Measurements from ENCODE around the gene PHF21A. TPM values are rescaled to one million over a fixed set of nuclear protein-coding genes. Genes with fewer than 3 reads are reported as not detected.

PHF21A gene
- total and polyA plus RNA-seq, 2 of the 13 experiments (the other 11 are each of a cell fraction or from before 2014, with no cell fraction given) = 4.1 to 34.6 TPM

DNA sequence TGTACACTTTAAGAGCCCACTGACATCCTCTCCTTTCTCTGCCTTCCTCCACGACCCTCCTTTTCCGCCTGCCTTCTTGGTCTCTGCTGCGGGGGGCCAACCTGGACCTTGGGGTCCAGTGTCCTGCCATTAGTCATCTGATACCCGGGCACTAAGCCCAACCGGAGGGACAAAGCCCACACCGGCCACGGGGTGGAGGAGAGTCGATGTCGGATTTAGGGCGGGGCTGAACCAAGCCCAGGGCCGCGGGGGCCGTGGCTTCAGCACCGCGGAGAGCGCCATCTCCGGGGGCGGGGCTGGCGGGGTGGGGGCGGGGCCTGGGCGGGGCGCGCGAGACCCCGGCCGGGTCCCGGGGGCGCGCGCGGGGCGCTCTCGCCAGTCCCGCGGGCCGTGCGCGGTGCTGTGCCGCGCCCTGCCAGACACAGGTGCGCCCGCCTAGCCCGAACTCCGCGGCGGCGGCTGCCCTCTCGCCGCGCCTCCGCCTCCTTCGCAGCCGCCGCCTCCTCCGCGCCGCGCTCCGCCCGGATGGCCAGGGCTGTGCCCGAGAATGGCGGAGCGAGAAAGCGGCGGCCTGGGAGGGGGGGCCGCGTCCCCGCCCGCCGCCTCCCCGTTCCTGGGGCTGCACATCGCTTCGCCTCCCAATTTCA is 235.9 kb downstream of the PHF21A start, which contains the start of gene MAPK8IP1 (continued):
- TF ChIP-seq SRSF4 (IDR thresholded peaks at IDR 0.05; ENCODE audit: low read depth, low read length, poor library complexity, severe bottlenecking) (no peak), ZNF205 (CRISPR knock-in tag; IDR thresholded peaks at IDR 0.05) (peak; percentile 68; the same call in 1 of the 2 replicates), REL (CRISPR knock-in tag; conservative IDR thresholded peaks at IDR 0.05) (0 out of 2 replicates have a peak, but pooled peaks have one; percentile 45), FOXK1 (CRISPR knock-in tag; IDR thresholded peaks at IDR 0.05; ENCODE audit: borderline replicate concordance, low read depth) (peak; percentile 25; the same call in 1 of the 2 replicates), ZNF816 (CRISPR knock-in tag; IDR thresholded peaks at IDR 0.05; ENCODE audit: borderline replicate concordance) (0 out of 2 replicates have a peak, but pooled peaks have one; percentile 36), ZNF672 (CRISPR knock-in tag; IDR thresholded peaks at IDR 0.05) (0 out of 2 replicates have a peak, but pooled peaks have one; percentile 63), ZNF616 (CRISPR knock-in tag; IDR thresholded peaks at IDR 0.05; ENCODE audit: low read depth) (peak; percentile 70; the same call in 1 of the 2 replicates), ZNF232 (CRISPR knock-in tag; IDR thresholded peaks at IDR 0.05; ENCODE audit: borderline replicate concordance) (peak; percentile 37; the same call in 1 of the 2 replicates), MAF1 (CRISPR knock-in tag; IDR thresholded peaks at IDR 0.05; ENCODE audit: borderline replicate concordance) (no peak), SRY (CRISPR knock-in tag; IDR thresholded peaks at IDR 0.05) (no peak), KLF16 (CRISPR knock-in tag; IDR thresholded peaks at IDR 0.05) (peak in 1 of 2 experiments; percentile 69; a peak in 1 of 4 replicates), CCDC6 (CRISPR knock-in tag; IDR thresholded peaks at IDR 0.05) (0 out of 2 replicates have a peak, but pooled peaks have one; percentile 39), SIN3A (IDR thresholded peaks at IDR 0.05; ENCODE audit: borderline replicate concordance, low read depth, low read length) (peak; percentile 74; the same call in 1 of the 2 replicates), ZBTB7B (CRISPR knock-in tag; IDR thresholded peaks at IDR 0.05) (0 out of 2 replicates have a peak, but pooled peaks have one; percentile 35), PHF21A (CRISPR knock-in tag; IDR thresholded peaks at IDR 0.05) (no peak), ERF (CRISPR knock-in tag; IDR thresholded peaks at IDR 0.05) (0 out of 2 replicates have a peak, but pooled peaks have one; percentile 57), ZNF3 (CRISPR knock-in tag; IDR thresholded peaks at IDR 0.05) (no peak), WIZ (CRISPR knock-in tag; IDR thresholded peaks at IDR 0.05) (0 out of 2 replicates have a peak, but pooled peaks have one; percentile 57), ETV5 (CRISPR knock-in tag; IDR thresholded peaks at IDR 0.05; ENCODE audit: borderline replicate concordance) (peak; percentile 33; the same call in 1 of the 2 replicates), ZFP90 (CRISPR knock-in tag; IDR thresholded peaks at IDR 0.05; ENCODE audit: borderline replicate concordance) (no peak)
- TF ChIP-seq, protein P1, sequence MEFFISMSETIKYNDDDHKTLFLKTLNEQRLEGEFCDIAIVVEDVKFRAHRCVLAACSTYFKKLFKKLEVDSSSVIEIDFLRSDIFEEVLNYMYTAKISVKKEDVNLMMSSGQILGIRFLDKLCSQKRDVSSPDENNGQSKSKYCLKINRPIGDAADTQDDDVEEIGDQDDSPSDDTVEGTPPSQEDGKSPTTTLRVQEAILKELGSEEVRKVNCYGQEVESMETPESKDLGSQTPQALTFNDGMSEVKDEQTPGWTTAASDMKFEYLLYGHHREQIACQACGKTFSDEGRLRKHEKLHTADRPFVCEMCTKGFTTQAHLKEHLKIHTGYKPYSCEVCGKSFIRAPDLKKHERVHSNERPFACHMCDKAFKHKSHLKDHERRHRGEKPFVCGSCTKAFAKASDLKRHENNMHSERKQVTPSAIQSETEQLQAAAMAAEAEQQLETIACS (CRISPR knock-in tag; IDR thresholded peaks at IDR 0.05) = peak; percentile 74
- TF ChIP-seq, protein P2, sequence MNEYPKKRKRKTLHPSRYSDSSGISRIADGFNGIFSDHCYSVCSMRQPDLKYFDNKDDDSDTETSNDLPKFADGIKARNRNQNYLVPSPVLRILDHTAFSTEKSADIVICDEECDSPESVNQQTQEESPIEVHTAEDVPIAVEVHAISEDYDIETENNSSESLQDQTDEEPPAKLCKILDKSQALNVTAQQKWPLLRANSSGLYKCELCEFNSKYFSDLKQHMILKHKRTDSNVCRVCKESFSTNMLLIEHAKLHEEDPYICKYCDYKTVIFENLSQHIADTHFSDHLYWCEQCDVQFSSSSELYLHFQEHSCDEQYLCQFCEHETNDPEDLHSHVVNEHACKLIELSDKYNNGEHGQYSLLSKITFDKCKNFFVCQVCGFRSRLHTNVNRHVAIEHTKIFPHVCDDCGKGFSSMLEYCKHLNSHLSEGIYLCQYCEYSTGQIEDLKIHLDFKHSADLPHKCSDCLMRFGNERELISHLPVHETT (CRISPR knock-in tag; conservative IDR thresholded peaks at IDR 0.05) = 0 out of 2 replicates have a peak, but pooled peaks have one; percentile 47
- TF ChIP-seq, protein P3, sequence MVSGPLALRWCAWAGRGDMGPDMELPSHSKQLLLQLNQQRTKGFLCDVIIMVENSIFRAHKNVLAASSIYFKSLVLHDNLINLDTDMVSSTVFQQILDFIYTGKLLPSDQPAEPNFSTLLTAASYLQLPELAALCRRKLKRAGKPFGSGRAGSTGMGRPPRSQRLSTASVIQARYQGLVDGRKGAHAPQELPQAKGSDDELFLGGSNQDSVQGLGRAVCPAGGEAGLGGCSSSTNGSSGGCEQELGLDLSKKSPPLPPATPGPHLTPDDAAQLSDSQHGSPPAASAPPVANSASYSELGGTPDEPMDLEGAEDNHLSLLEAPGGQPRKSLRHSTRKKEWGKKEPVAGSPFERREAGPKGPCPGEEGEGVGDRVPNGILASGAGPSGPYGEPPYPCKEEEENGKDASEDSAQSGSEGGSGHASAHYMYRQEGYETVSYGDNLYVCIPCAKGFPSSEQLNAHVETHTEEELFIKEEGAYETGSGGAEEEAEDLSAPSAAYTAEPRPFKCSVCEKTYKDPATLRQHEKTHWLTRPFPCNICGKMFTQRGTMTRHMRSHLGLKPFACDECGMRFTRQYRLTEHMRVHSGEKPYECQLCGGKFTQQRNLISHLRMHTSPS (CRISPR knock-in tag; IDR thresholded peaks at IDR 0.05; ENCODE audit: low read depth) = 0 out of 2 replicates have a peak, but pooled peaks have one; percentile 22
- TF ChIP-seq, protein P4, sequence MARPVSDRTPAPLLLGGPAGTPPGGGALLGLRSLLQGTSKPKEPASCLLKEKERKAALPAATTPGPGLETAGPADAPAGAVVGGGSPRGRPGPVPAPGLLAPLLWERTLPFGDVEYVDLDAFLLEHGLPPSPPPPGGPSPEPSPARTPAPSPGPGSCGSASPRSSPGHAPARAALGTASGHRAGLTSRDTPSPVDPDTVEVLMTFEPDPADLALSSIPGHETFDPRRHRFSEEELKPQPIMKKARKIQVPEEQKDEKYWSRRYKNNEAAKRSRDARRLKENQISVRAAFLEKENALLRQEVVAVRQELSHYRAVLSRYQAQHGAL (CRISPR knock-in tag; IDR thresholded peaks at IDR 0.05; ENCODE audit: not compliant biosample characterization) = no peak
